ENCODE data around the gene MAGI2. TPM values are rescaled to one million over a fixed set of nuclear protein-coding genes. Genes with fewer than 3 reads are reported as not detected.

MAGI2 gene
- total RNA-seq, 1 donor from 2014 or later = 5.4 TPM

DNA sequence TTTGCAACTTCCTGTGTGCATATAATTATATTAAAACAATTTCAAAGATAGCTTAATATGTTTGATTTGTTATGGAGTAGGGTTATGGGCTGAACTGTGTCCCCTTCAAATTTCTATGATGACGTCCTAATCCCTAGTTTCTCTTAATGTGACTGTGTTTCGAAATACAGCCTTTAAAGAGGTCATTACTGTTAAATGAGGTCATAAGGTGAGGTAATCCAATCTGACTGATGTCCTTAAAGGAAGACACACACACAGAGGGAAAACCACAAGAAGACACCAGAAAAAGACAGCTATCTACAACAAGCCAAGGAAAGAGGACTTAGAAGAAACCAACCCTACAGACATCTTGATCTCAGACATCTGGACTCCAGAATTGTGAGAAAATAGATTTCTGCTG lies 407.4 kb downstream of the MAGI2 start:
- H3K9me3 ChIP-seq (ENCODE audit: insufficient read depth, low read depth, low read length) = no peaks in the 10 kb centered on the region
- H3K36me3 Mint-ChIP-seq (ENCODE audit: low read depth, unreplicated experiment) = no peaks in the 10 kb centered on the region
- H3K4me1 ChIP-seq (ENCODE audit: insufficient read depth, low read length) = no peaks in the 10 kb centered on the region
- TF ChIP-seq CTCF (IDR thresholded peaks at IDR 0.05; ENCODE audit: insufficient read depth, low read depth, low read length) (no peak), EZH2 (IDR thresholded peaks at IDR 0.05; ENCODE audit: insufficient read depth, low read length) (no peak)
- H3K36me3 ChIP-seq (ENCODE audit: insufficient read depth, low read length) = no peaks in the 10 kb centered on the region
- H3K27me3 Mint-ChIP-seq (ENCODE audit: low read depth, unreplicated experiment) = no peaks in the 10 kb centered on the region
- no peaks in the 10 kb centered on the region for H3K79me2 ChIP-seq (ENCODE audit: insufficient read depth, low read length)
- DNase-seq (ENCODE audit: low read depth) (no peak), FAIRE-seq (no peak)
- no peak overlapping the region for H3K27ac ChIP-seq (ENCODE audit: low read depth, low read length)
- H3K9me3 Mint-ChIP-seq (ENCODE audit: unreplicated experiment) = peaks cover 1% of the 10 kb centered on the region
- no peak overlapping the region for H2AFZ ChIP-seq (ENCODE audit: low read depth, low read length)
- no peak overlapping the region for H3K27ac Mint-ChIP-seq (ENCODE audit: unreplicated experiment)
- no peak overlapping the region for H3K9ac ChIP-seq (ENCODE audit: low read length)
- no peaks in the 10 kb centered on the region for H3K27me3 ChIP-seq (ENCODE audit: insufficient read depth, low read length)
- no peak overlapping the region for H3K4me2 ChIP-seq (ENCODE audit: low read length)
- no peaks in the 10 kb centered on the region for H4K20me1 ChIP-seq (ENCODE audit: insufficient read depth, low read length)
- no peak overlapping the region for H3K4me3 Mint-ChIP-seq (ENCODE audit: unreplicated experiment)
- no peak overlapping the region for H3K4me3 ChIP-seq (ENCODE audit: insufficient read depth, low read depth, low read length)
- H3K4me1 Mint-ChIP-seq (ENCODE audit: low read depth, unreplicated experiment) = peaks cover 11% of the 10 kb centered on the region

GRCh38 chr7:79037001-79037400 lies 416.5 kb downstream of the MAGI2 start:
- H3K4me1 ChIP-seq (ENCODE audit: insufficient read depth, low read length) = no peaks in the 10 kb centered on the region
- H2AFZ ChIP-seq (ENCODE audit: low read depth, low read length) = no peak overlapping the region
- Mint-ChIP-seq H3K4me3 (ENCODE audit: unreplicated experiment) (no peak overlapping the region), H3K27me3 (ENCODE audit: low read depth, unreplicated experiment) (no peaks in the 10 kb centered on the region), H3K27ac (ENCODE audit: unreplicated experiment) (no peak overlapping the region), H3K4me1 (ENCODE audit: low read depth, unreplicated experiment) (no peaks in the 10 kb centered on the region), H3K36me3 (ENCODE audit: low read depth, unreplicated experiment) (no peaks in the 10 kb centered on the region), H3K9me3 (ENCODE audit: unreplicated experiment) (no peaks in the 10 kb centered on the region)
- no peak overlapping the region for H3K4me2 ChIP-seq (ENCODE audit: low read length)
- H3K9me3 ChIP-seq (ENCODE audit: insufficient read depth, low read depth, low read length) = no peaks in the 10 kb centered on the region
- H3K36me3 ChIP-seq (ENCODE audit: insufficient read depth, low read length) = no peaks in the 10 kb centered on the region
- no peaks in the 10 kb centered on the region for H3K79me2 ChIP-seq (ENCODE audit: insufficient read depth, low read length)
- FAIRE-seq (no peak), DNase-seq (ENCODE audit: low read depth) (no peak)
- H3K4me3 ChIP-seq (ENCODE audit: insufficient read depth, low read depth, low read length) = no peak overlapping the region
- no peaks in the 10 kb centered on the region for H3K27me3 ChIP-seq (ENCODE audit: insufficient read depth, low read length)
- no peak overlapping the region for H3K27ac ChIP-seq (ENCODE audit: low read depth, low read length)
- H4K20me1 ChIP-seq (ENCODE audit: insufficient read depth, low read length) = no peaks in the 10 kb centered on the region
- no peak overlapping the region for H3K9ac ChIP-seq (ENCODE audit: low read length)
- TF ChIP-seq EZH2 (IDR thresholded peaks at IDR 0.05; ENCODE audit: insufficient read depth, low read length) = no peak
- TF ChIP-seq CTCF (IDR thresholded peaks at IDR 0.05; ENCODE audit: insufficient read depth, low read depth, low read length) = no peak

DNA sequence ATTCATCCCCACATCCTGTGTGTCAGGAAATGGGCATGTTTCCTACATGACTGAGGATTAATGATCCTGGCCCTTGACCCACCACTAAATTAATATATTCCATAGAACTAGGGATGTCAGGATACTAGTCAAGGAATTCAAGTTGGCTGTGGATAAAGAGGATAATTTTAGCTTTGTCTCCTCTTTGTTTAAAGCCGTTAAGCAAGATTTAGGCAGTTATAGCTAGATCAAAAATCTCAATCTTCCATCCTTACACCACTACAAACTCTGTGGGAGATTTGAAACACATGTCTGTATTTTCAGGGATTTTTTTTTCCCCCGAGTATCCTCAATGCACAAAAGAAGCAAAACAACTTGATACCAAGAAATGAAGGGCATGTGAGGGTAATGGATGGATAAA lies 417.1 kb downstream of the MAGI2 start:
- Mint-ChIP-seq H3K27me3 (ENCODE audit: low read depth, unreplicated experiment) (no peaks in the 10 kb centered on the region), H3K4me1 (ENCODE audit: low read depth, unreplicated experiment) (no peaks in the 10 kb centered on the region), H3K36me3 (ENCODE audit: low read depth, unreplicated experiment) (no peaks in the 10 kb centered on the region), H3K27ac (ENCODE audit: unreplicated experiment) (no peak overlapping the region), H3K4me3 (ENCODE audit: unreplicated experiment) (no peak overlapping the region), H3K9me3 (ENCODE audit: unreplicated experiment) (no peaks in the 10 kb centered on the region)
- no peaks in the 10 kb centered on the region for H3K79me2 ChIP-seq (ENCODE audit: insufficient read depth, low read length)
- H3K4me2 ChIP-seq (ENCODE audit: low read length) = no peak overlapping the region
- FAIRE-seq (no peak), DNase-seq (ENCODE audit: low read depth) (no peak)
- H3K9me3 ChIP-seq (ENCODE audit: insufficient read depth, low read depth, low read length) = no peaks in the 10 kb centered on the region
- no peak overlapping the region for H3K4me3 ChIP-seq (ENCODE audit: insufficient read depth, low read depth, low read length)
- H3K4me1 ChIP-seq (ENCODE audit: insufficient read depth, low read length) = no peaks in the 10 kb centered on the region
- H3K27me3 ChIP-seq (ENCODE audit: insufficient read depth, low read length) = no peaks in the 10 kb centered on the region
- TF ChIP-seq EZH2 (IDR thresholded peaks at IDR 0.05; ENCODE audit: insufficient read depth, low read length) (no peak), CTCF (IDR thresholded peaks at IDR 0.05; ENCODE audit: insufficient read depth, low read depth, low read length) (no peak)
- no peaks in the 10 kb centered on the region for H3K36me3 ChIP-seq (ENCODE audit: insufficient read depth, low read length)
- H2AFZ ChIP-seq (ENCODE audit: low read depth, low read length) = no peak overlapping the region
- H3K27ac ChIP-seq (ENCODE audit: low read depth, low read length) = no peak overlapping the region
- no peak overlapping the region for H3K9ac ChIP-seq (ENCODE audit: low read length)
- H4K20me1 ChIP-seq (ENCODE audit: insufficient read depth, low read length) = no peaks in the 10 kb centered on the region

All from astrocyte (in vitro differentiated cells and primary cell).